OCI-M2 (cell line): ENCODE results near the gene ZC3H8.
"Not testable (repeated sequence)": the region's sequence is repeated elsewhere in the genome, so short reads cannot be mapped to it uniquely, and the experiment has no call there.

Experiments
- DNase-seq: peaks from one replicate; lab custom pipeline; 2025; ENCODE audit not compliant: unreplicated experiment; lab: John Stamatoyannopoulos, UW

Gene ZC3H8

DNA sequence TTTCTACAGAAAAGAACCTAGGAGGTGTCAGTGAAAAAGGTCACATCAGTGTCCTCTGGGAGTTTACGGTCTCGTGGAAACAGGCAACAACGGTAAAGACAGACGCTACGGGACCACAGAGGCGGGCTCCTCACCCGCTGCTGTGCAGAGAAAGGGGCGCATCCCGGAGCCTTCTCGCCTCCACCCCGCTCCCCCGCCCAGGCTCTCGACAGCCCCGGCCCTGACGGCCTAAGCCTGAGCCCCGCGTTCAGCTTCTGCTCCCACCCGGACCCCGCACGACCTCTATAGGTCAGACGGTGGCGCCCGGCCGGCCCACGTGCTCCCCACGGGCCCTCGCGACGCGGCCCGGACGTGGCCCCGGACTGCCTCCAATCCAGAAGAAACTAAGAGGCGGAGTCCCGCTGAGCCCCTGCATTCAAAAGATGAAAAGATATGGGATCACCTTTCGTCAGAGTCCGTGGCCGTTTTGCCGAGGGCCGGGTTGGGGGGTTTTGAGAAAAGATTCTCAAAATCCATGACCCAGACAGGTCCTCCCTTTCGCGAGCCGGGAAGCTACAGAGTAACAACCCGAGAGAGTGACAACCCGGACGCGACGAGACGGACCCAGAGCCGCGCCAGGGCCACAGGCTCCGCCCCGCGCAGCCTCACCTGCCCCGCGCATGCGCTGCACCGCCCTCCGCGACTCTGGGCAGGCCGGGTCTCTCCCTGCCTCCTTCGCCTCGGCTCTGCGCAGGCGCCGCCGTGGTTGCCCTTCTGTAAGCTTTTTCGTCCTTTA lies at the start of gene ZC3H8:
TSS of gene ZC3H8 (minus strand) at position 577 of the 775 bp plus-strand sequence. CDS start at position 516, 61 bp downstream.
- DNase-seq, result peak; percentile 59

DNA sequence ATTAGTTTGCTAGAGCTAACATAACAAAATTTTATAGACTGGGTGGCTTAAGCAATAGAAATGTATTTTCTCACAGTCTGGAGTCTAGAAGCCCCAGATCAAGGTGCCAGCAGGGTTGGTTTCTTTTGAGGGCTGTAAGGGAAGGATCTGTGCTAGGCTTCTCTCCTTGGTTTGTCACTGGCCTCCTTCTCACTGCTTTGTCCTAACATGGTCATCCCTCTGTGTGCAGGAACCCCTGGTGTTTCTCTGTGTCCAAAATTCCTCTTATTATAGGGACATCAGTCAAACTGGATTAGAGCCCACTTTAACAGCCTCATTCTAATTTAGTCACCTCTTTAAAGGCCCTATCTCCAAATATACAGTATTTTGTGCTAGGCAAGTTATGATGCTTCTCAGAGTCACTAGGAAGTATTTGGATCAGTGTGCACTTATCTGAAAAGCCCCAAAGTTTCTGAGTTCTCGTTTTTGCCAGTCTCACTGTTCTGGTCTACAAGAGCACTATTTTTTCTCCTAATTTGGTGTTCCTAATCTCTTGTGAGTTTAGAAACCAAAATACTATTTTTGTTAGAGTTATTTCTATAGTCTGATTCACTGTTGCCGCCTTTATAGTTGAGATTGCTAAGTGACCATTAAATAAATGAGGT lies 49.6 kb upstream of the ZC3H8 start:
- peak; percentile 12 for DNase-seq

DNA sequence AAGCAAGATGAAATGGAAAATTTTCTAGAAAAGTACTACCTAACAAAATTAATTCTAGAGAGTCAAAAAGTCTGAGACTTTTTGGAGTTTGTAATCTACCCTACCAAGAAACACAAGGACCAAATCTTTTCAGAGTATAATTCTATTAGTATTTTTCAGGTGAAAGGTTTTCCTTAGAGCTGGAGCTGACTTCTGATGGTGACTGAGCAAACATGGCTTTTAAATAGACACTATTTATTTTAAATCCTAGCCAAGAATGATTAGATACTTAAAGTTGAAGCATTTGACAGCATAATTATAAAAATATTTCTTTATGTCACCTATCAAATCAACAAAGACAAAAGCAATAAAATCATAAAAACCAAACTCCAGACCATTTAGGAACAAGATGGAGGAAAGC lies 47.1 kb upstream of the ZC3H8 start:
- DNase-seq, result no peak

DNA sequence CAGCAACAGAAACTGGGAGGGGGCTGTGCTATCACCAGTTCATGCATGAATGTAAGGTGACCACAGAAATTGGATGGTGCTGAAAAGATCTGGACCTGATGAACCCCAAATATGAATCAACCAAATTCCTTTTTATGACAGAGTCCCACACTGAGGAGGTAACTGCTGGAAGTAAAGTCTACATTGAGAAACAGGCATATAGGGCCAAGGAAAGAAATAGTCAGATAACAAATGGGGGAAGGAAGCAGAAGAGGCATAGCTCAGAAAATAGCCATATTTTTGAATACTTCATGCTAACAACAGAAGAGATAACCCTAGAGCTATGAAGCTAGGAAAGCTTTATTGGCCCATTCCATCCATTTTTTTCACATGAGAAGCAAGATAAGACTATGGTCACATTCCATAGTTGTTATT lies 46.3 kb upstream of the ZC3H8 start:
- DNase-seq, result peak; percentile 21

DNA sequence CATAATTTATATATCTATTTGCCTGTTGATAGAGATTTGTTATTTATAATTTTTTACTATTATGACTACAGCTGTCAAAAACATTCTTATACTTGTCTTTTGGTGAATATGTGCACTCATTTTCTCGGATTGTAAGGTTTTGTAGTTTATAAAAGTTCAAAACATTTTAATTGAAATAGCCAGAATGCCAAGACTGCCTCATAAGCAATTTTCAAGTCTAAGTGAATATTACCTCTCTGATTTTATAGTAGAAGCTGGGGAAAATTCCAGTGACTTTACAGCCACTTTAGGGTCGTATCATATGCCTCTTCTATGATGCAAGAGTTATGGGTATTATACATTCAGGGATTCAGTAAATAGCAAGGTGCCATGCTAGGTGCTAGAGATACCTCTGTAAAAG lies 41.6 kb upstream of the ZC3H8 start:
- no peak for DNase-seq

DNA sequence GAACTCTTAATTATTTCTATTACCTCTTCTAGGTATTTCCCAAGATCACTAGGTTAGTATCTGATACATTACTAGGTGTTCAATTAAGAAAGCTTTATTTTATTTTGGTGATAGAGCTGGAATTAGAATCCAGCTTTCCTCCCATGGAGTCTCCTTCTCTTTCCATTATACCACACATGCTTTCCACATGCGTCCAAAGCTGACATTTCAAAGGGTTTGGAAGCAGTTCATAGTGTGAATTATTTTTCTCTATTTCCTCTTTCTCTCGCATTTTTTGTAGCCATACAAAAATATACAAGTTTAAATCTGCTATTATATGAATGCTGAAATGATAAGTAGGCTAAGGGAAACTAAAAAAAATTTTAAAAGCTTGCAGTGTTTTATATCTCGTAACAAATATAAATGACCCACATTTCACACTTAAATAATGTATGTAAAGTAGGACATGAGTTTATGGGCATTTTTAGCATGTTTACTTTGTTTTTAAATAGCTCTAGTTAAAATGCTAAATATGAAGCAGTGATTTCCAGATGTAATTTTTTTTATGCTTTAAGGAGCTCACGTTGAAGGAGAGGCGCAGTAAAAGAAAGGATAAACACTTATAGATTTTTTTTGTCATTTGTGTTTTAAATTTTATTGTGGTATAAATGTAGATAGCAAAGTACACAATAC lies 40.7 kb upstream of the ZC3H8 start:
- no peak for DNase-seq

DNA sequence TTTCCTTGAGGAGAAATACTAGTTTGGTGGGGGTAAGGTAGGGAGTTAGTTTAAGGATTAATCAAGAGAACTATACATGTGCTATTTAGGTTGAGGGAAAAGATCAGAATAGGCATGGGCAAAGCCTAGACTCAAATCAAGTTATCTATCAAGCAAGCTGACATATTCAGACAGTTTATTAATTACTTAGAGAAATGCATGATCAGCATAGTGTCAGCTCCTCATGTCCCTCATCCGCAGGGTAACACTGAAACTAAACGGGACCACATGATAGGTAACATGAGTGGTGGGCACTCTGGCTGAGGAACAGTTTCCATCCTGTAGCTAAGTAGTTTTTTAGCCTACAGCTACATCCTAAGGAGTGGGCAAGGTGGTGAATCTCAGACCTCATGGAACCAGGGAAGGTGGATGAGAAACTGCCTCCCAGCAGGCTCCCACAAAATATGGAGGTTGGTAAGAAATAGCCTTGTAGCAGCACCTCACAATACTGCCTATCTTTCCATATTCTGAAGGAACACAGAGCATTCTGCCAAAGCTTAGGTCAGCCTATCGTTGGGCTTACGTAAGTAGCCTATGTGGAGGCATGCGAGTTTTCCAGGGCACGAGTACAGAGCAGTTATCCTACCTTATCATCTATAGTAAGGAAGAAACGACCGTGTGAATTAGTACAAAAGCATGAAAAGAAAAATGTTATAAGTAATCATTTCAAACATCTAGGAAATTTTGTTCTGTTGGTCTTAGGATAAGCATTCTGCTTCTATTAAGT lies 39.0 kb upstream of the ZC3H8 start:
- DNase-seq, result no peak

DNA sequence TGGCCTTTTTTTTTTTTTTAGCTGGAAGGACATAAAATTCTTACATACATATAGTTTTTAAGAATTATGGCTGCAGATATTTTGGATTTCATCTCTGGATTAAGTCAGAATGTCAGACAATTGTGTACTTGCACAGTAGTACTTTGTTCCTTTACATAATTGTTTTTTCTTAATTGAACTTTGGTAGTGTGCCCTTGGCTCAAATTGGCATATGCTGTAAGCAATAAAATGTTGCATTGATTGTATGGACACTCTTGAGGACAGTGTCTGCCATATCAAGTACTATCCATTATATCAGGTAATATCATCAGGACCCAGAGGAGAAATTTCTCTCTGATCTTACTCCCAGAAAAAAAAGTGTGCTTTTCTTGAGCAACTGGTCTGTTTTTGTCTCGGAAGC lies 35.8 kb upstream of the ZC3H8 start:
- no peak for DNase-seq

DNA sequence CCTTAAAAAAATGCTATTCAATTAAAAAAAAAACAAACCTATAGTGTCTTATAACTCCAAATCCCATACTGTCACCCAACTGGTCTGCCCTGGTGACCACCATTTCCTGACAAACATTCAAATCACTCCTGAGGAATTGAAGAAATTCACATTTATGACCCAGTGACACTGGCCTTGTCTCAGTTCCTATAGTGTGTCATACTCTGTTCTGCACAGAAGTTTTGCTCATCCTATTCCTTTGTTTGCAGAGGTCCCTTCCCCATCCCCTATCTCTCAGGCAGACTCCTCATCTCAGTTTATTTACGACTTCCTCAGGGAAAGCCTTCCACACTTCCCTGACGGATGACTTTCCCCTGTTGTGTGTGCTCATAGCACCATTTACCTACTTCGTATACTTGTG lies 35.2 kb upstream of the ZC3H8 start:
- no peak for DNase-seq

DNA sequence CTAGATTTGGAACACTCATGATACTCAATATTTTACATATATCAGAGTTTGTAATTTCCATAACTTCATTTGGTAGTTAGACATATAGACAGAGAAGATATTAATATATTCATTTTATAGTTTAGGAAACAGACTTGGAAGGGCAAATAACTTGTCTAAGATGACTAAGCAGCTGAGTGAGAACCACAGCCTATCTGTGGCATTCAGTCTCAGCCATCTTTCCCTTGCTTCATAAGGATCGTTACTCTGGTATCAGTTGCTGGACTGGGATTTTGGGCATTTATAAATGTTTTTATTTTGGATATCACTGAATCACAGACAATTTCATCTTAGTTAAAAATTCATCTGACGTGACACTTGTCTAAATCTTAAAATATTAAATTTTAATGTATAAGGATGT lies 28.7 kb upstream of the ZC3H8 start:
- DNase-seq, result not testable (repeated sequence)

DNA sequence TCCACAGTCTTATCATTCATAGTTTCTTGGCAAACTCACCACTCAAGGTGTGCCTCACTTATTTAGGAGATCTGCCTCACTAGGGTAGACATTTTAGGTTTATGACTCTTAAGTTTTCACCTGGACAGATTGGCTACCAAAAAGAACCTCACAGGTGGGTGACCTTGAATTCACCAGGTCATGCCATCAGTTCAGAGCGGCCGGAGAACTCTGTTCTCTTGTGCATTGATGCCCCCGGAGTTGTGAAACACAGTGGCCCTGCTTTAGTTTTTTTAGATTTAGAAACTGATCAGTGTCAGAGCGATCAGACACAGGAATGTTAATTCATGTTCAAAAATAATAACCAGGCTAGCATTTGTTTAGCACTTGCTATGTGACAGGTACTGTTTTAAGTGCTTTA lies 27.2 kb upstream of the ZC3H8 start:
- DNase-seq, result not testable (repeated sequence)

DNA sequence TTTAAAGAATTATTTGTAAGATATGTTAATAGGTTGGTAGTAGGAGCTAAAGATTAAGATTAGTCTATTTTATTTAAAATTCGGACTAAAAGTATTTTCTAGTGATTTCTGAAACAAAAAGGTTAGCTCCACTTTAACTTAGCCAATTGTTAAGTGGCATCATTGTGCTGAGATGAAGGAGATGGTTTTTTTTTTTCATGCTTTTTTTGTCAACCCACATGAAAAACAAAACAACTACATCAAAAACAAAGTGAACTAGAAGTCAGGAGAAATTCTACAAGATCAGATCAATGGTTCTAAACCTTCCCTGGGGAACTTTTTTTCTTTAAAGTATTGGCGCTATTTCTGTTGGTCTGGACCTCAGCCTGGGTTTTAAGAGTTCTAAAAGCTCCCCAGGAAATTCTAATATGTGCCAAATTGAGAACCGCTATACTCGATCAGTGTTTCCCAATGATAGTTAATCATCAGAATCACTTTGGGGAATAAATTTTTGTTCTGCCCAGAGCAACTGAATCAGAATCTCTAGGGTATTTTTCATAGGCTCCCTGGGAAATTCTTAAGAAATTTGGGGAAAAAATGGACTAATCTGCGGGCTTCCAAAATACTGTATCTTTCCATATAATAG lies 22.9 kb upstream of the ZC3H8 start:
- DNase-seq, result no peak

DNA sequence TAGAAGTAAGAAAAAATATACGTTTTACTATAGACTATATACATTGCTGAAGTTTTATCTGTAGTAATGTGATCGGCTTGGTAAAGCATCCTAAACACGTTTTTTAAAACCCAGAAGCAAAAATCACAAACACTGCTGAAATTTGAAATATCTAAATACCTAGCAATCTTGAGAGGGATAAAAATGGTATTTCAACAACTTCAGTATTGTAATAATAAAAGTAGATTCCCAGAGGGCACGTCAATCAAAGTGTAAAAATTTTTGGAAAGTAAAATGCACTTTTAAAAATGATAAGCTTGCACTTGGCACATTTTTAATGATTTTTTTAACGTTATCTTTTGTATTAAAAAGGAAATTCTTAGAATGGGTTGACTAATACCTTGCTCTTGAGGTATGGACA lies 22.1 kb upstream of the ZC3H8 start:
- no peak for DNase-seq

DNA sequence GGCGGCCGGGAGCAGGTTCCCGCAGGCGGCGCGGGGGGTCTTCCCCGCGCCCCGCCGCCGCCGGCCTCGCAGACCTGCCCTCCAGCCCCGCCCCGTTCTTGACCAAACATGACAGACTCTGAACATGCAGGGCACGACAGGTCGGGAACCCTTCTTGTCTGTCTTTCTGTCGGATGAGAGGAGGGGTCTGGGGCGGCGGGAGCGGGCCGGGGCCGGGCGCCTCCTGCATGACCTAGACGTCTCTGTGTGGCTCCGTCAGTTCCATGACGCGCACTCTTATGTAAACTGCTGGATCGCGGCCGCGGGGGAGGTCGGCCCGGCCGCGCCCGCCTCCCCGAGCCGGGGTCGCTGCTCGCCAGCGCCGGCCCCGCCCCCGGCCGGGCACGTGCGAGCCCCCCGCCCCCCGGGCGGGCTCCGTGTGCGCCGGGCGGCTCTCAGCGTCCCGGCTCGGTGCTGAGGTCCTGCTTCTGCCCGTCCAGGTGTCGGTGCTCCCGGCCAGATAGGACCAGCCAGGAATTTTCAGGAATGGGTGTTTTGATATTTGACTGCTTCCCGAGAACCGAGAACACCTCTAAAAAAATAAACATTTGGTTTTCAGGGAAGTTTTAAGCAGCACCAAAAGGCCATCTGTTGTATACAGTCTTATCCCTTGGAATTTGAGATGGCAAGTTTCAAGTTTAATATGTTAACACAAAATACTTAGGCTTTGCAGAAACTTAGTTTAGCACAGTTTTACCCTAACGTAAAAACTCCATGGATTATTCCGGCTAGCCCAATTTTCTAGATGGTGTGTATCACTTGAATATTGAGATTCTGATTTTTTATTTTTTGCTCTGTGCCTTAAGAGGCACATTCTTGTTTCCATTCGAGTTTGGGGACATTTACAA lies 21.3 kb upstream of the ZC3H8 start:
- no peak for DNase-seq

DNA sequence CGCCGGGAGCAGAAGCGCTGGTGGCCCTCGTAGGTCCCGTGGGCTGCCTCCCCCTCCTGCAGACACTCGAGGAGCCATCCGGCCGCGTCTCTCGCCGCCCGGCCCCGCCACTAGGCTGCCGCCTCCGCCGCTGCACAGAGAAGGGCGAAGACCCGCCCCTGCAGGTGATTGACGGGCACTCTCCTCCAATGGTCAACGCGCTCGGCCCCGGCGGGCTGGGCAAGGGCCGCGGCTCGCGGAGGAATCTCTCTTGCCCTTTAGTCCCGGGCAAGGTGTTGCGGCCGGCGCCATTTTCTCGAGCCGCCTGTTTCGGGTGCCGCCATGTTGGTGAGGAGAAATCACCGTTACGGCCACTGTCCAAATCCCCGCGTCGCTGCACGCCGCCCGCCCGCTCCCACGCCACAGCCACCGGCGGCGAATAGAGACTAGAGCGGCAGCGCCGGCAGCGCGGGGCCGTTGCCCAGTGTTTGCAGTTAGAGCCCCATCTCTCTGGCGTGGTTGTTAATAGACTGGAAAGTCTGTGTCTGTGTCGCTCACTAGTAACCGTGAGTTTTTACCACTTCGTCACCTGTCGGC lies 20.6 kb upstream of the ZC3H8 start, which contains the start of gene ZC3H6:
TSS of gene ZC3H6 (plus strand) at position 287 of the 576 bp plus-strand sequence. CDS start 398 bp downstream, outside the sequence.
- DNase-seq, result peak; percentile 62

DNA sequence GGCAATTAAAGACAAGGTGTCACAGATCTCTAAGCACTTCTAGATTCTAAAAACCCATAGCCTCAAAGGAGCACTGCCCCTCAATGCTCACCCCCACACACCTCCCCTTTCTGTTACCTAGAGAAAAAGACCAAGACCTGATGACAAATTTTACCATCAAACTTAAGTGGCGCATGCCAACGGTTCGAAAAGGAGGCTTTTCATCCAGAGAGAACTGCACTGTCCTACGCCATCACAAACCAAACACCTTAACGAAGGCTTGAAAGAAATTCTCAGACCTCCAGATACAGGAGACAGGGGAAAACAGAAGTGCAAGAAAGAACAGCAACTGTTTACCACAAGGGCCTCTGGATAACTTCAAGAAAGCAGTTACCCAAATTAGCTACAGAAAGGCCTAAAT lies 18.5 kb upstream of the ZC3H8 start:
- DNase-seq, result no peak

DNA sequence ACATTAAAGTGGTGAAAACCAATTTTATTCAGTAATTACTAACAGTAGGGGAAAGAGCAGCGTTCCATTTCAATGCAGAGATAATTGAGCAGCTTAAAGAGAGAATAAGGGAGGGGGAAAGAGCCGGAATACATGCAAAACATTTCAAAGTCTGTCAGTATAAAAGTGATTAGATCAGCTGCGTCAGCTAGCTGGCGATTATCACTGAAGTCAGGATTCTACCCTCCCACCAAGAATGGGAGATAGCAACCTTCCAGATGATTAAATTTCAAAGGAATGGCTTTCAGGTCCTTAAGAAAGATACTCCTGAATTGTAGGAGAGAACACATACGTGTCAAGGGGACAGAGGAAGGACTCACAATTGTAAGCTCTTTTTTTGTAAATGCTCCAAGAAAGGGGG lies 17.8 kb upstream of the ZC3H8 start:
- peak; percentile 29 for DNase-seq

DNA sequence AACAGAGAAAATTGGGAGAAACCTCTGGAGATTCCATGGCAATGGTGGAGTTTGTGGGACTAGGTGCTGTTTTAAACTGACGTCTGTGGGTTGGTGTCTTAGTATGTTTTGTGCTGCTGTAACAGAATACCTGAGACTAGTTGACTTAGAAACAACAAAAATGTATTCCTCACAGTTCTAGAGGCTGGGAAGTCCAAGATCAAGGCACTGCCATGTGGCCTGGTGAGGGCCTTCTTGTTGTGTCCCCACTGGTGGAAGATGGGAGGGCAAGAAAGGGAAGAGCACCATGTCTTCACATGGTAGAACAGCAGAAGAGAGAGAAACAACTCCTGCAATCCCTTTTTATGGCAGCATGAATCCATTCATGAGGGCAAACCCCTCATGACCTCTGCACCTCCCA lies 13.7 kb upstream of the ZC3H8 start:
- DNase-seq, result no peak

DNA sequence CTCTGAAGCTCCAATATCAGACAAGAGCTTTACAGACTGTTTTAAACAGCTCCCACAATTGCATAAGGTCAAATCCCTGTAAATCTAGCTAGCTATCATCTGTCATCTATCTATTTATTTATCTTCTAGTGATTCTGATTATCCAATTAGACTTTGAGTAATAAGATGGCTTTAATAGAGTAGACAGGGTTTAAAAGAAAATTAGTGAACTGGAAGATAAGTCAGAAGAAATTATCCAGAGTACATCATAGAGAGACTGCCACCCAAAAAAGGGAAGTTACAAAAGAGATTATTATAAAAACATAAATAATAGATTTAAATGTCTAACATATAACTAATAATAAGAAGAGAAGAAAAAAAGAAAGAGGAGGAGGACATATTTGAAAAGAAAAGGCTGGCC lies 8.0 kb upstream of the ZC3H8 start:
- no peak for DNase-seq

DNA sequence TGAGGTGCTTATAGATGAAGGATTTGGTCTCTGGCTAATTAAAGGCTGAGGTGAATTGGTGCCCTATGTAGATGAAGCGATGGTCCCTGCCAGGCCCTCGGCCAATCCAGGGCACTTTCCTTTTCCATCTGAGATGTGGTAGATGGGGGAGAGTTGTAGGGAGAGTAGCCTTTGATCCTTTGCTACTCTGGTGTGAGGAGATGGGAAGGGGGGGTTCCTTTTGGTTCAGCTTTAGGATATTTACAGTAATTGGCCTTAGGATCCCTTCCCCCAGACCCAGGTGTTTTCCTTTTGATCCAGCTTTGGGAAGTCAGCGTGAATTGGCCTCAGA lies 5.4 kb upstream of the ZC3H8 start:
- DNase-seq, result no peak
